Aorta (tissue), 5 donors: ENCODE measurements around the gene PTPN1. TPM values are rescaled to one million over a fixed set of nuclear protein-coding genes. Genes with fewer than 3 reads are reported as not detected.
A peak's percentile ranks its signal among the peaks of the same experiment; 100 is the strongest.

Experiments used
- ATAC-seq: fragments of 200-7000 bp; cut with Tn5 transposase; one replicate; pipeline ENCODE4 v1.9.1; 2022; ENCODE audit warnings: moderate library complexity; ENCODE audit not compliant: low FRiP score
- DNase-seq, 2 donors: peaks; one replicate each; pipeline ENCODE4 v3.0.0-alpha.2; 2020
- H3K27ac ChIP-seq, 2 donors: one replicate each; pipeline ENCODE4 v1.5.1; 2013; ENCODE audit warnings: low read length in 2 of 2, mild to moderate bottlenecking in 2 of 2, moderate library complexity in 2 of 2, control low read depth in 1 of 2, inconsistent platforms in 1 of 2, low read depth in 1 of 2
- H3K27me3 ChIP-seq, 2 donors: one replicate each; pipeline ENCODE4 v1.6.1; 2013; ENCODE audit warnings: control low read depth in 1 of 2, low read length in 1 of 2, mild to moderate bottlenecking in 1 of 2, moderate library complexity in 1 of 2; ENCODE audit not compliant: insufficient read depth in 2 of 2, control insufficient read depth in 1 of 2
- H3K36me3 ChIP-seq, 2 donors: one replicate each; pipeline ENCODE4 v1.6.1; 2013; ENCODE audit warnings: control low read depth in 1 of 2, low read length in 1 of 2, mild to moderate bottlenecking in 1 of 2; ENCODE audit not compliant: insufficient read depth in 2 of 2, control insufficient read depth in 1 of 2
- H3K4me1 ChIP-seq, 2 donors: one replicate each; pipeline ENCODE4 v1.6.1; 2013; ENCODE audit warnings: low read length in 2 of 2, control low read depth in 1 of 2, mild to moderate bottlenecking in 1 of 2, moderate library complexity in 1 of 2; ENCODE audit not compliant: insufficient read depth in 2 of 2, control insufficient read depth in 1 of 2
- H3K4me3 ChIP-seq, 2 donors: one replicate each; pipeline ENCODE4 v1.5.1; 2013; ENCODE audit warnings: low read length in 2 of 2, control low read depth in 1 of 2, mild to moderate bottlenecking in 1 of 2
- H3K9me3 ChIP-seq: one replicate; pipeline ENCODE4 v1.6.1; 2013; ENCODE audit warnings: mild to moderate bottlenecking, low read length; ENCODE audit not compliant: control insufficient read depth
- WGBS, 2 donors: extraction: QIAGEN DNeasy Blood & Tissue Kit; methylation state at CpG; one replicate each; pipeline ENCODE4 v1.1.7; 2013; 5-methylcytosine and 5-hydroxymethylcytosine counted together
- intact Hi-C, 2 donors: fragments of 100-400 bp; cut with DNase I; formaldehyde crosslinking; loops; one replicate each; pipeline versions ENCODE4 v1.14.2 to v1.15.0; 2022
- polyA plus RNA-seq, 2 donors: library from polyadenylated mRNA; stranded (reverse); fragments of 200-250 nt; gene quantifications; one replicate each; pipeline ENCODE4 v1.2.3, GENCODE V29; 2013
- total RNA-seq, 2 donors: library from RNA; stranded (reverse); fragmentation: NEBNext Ultra II Directional; extraction: Animal tissue kit (Norgen Biotek cat#: 25700); gene quantifications; one replicate each; pipeline ENCODE4 v1.2.1, GENCODE V29; 2021
- donor health status: healthy with polysubstance abuse.
- donor health status: Bipolar disorder and iron deficiency.
- donor health status: DM: no; HTN: no; CAD: no.
- donor health status: DM: no; HTN: no; CAD: no.
- donor health status: DM: yes; HTN: yes; CAD: no.

PTPN1 gene
- total and polyA plus RNA-seq, 4 donors: 17.7 to 51.6 (median 25.5) TPM

DNA sequence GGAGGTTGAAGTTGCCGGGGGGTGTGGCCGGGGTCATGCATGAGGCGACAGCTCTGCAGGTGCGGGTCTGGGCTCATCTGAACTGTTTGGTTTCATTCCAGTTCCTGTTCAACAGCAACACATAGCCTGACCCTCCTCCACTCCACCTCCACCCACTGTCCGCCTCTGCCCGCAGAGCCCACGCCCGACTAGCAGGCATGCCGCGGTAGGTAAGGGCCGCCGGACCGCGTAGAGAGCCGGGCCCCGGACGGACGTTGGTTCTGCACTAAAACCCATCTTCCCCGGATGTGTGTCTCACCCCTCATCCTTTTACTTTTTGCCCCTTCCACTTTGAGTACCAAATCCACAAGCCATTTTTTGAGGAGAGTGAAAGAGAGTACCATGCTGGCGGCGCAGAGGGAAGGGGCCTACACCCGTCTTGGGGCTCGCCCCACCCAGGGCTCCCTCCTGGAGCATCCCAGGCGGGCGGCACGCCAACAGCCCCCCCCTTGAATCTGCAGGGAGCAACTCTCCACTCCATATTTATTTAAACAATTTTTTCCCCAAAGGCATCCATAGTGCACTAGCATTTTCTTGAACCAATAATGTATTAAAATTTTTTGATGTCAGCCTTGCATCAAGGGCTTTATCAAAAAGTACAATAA, 72.5 kb downstream of the PTPN1 start:
- DNase-seq (peak; percentile 48 to 65), ATAC-seq (no peak)
- H3K27me3 ChIP-seq: no peaks in the 10 kb centered on the region
- no peak overlapping the region for H3K4me3 ChIP-seq
- no peak overlapping the region for H3K27ac ChIP-seq
- intact Hi-C loops: loop anchor here in 1 of 2 donors (5.0 kb wide), 2 partner anchors 100 to 395 kb away; no protein-coding TSS in a partner anchor
- no peaks in the 10 kb centered on the region for H3K9me3 ChIP-seq
- H3K36me3 ChIP-seq: peaks cover 5 to 10% of the 10 kb centered on the region in 2 donors
- WGBS, 2 donors: 91% methylated on average over 26 of the region's 26 CpGs
- H3K4me1 ChIP-seq: no peaks in the 10 kb centered on the region

DNA sequence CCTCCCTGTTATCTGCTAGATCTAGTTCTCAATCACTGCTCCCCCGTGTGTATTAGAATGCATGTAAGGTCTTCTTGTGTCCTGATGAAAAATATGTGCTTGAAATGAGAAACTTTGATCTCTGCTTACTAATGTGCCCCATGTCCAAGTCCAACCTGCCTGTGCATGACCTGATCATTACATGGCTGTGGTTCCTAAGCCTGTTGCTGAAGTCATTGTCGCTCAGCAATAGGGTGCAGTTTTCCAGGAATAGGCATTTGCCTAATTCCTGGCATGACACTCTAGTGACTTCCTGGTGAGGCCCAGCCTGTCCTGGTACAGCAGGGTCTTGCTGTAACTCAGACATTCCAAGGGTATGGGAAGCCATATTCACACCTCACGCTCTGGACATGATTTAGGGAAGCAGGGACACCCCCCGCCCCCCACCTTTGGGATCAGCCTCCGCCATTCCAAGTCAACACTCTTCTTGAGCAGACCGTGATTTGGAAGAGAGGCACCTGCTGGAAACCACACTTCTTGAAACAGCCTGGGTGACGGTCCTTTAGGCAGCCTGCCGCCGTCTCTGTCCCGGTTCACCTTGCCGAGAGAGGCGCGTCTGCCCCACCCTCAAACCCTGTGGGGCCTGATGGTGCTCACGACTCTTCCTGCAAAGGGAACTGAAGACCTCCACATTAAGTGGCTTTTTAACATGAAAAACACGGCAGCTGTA, 73.4 kb downstream of the PTPN1 start:
- no peak overlapping the region for H3K27ac ChIP-seq
- no peak overlapping the region for H3K4me3 ChIP-seq
- DNase-seq: peak; percentile 41 to 43
- peaks cover 5 to 10% of the 10 kb centered on the region in 2 donors for H3K36me3 ChIP-seq
- no peaks in the 10 kb centered on the region for H3K27me3 ChIP-seq
- WGBS, 2 donors: 90 to 92% methylated on average over 15 of the region's 15 CpGs
- intact Hi-C loops: loop anchor here in 1 of 2 donors (5.0 kb wide), 2 partner anchors 101 to 396 kb away; no protein-coding TSS in a partner anchor
- no peak for ATAC-seq
- H3K9me3 ChIP-seq: no peaks in the 10 kb centered on the region
- no peaks in the 10 kb centered on the region for H3K4me1 ChIP-seq

DNA sequence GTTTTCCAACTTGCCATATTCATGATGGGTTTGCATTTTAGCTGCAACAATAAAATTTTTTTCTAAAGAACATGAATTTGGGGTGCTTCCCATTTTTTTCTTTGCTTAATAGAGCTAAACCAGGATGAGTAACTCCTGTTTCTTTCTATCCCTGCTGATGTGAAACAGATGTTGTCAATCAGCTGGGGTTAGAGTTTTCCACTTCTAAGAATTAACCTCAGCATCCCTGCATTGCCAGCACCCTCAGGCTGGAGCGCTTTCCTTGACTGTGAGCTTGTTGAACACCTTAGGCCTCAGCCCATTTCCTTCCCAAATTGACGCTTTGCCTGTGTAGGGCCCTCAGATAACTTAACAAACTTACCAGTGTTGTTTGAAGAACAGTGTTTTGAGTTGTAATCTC, 74.5 kb downstream of the PTPN1 start:
- Histone ChIP-seq H3K27ac (no peak overlapping the region), H3K4me1 (no peaks in the 10 kb centered on the region), H3K27me3 (no peaks in the 10 kb centered on the region), H3K9me3 (no peaks in the 10 kb centered on the region), H3K4me3 (no peak overlapping the region), H3K36me3 (peaks cover 0 to 10% of the 10 kb centered on the region in 2 donors)
- ATAC-seq: no peak
- WGBS, 2 donors: 89 to 98% methylated on average over 2 of the region's 2 CpGs
- intact Hi-C loops: loop anchor here in 1 of 2 donors (5.0 kb wide), 2 partner anchors 102 to 397 kb away; no protein-coding TSS in a partner anchor
- peak in 1 of 2 donors; percentile 6 for DNase-seq

DNA sequence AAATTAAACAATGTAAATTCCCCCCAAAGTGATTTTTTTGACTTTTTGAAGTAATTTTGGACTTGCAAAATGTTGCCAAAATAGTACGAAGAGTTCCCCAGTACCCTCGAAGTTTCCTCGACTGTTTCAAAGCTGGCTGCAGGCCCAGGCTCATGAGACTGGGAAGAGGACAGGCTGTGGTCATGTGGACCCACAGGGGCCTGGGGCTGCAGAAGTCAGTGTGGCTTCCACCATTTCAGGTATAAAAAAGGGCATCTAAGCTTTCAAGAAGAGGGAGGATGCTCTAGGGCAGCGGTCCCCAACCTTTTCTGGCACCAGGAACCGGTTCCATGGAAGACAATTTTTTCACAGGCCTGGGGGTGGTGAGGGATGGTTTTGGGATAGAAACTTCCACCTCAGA, 75.0 kb downstream of the PTPN1 start:
- H3K4me3 ChIP-seq: no peak overlapping the region
- no peaks in the 10 kb centered on the region for H3K4me1 ChIP-seq
- DNase-seq (peak; percentile 9 to 50), ATAC-seq (no peak)
- H3K27ac ChIP-seq: no peak overlapping the region
- WGBS, 2 donors: 70% methylated on average over 5 of the region's 5 CpGs
- H3K9me3 ChIP-seq: no peaks in the 10 kb centered on the region
- intact Hi-C loops: no loop called here
- peaks cover 0 to 10% of the 10 kb centered on the region in 2 donors for H3K36me3 ChIP-seq
- no peaks in the 10 kb centered on the region for H3K27me3 ChIP-seq

DNA sequence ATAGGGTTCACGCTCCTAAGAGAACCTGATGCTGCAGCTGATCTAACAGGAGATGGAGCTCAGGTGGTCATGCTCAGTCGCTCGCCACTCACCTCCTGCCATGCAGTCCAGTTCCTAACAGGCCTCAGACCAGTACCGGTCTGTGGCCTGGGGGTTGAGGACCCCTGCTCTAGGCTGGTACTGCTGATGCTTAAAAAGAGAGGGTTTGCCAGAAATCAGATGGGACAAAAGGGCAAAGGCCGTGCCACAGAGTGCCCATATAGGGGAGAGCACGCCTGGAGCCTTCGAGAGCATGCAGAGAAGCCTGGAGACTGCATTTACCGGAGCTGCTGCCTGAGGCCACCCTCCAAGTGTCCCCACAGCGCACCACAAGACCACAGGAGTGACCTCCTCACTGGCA, 75.5 kb downstream of the PTPN1 start:
- intact Hi-C loops: no loop called here
- peak; percentile 24 to 56 for DNase-seq
- WGBS, 2 donors: 89 to 91% methylated on average over 9 of the region's 9 CpGs
- no peaks in the 10 kb centered on the region for H3K9me3 ChIP-seq
- ATAC-seq: no peak
- no peak overlapping the region for H3K4me3 ChIP-seq
- no peaks in the 10 kb centered on the region for H3K27me3 ChIP-seq
- H3K4me1 ChIP-seq: no peaks in the 10 kb centered on the region
- no peak overlapping the region for H3K27ac ChIP-seq
- H3K36me3 ChIP-seq: peaks cover 0 to 10% of the 10 kb centered on the region in 2 donors

DNA sequence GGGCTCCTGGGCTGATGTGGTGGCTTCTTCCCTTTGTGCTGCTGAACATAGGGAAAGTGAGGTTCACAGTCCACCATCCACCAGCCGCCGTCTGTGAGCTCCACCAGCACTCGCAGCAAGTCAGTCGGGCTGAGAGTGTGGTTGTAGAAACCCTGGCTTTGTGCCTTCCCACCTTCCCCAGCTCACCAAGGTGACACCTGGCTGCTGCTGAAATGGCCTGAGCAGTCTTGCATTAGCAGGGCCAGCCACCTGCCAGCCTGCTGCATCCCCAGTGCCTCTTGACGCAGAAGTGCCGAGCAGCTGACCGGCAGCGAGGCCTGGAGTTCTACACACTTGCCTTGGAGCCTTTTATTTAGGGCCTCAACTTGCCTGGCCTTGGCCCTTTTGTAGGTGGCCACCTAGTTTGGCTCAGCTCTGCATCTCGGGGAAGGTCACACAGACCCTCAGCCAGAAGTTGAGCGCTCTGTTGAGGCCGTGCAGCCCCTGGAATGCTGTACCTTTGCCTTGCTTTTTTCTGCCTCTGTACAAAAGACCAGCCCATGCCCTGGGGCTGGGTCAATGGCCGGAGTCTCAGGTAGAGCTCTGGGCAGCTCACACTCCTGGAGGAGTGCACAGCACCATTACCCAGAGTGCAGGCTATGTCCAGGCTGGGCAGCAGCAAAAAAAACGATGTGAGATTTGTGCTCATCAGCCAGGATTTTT, 76.5 kb downstream of the PTPN1 start:
- H3K27ac ChIP-seq: no peak overlapping the region
- H3K36me3 ChIP-seq: peaks cover 0 to 7% of the 10 kb centered on the region in 2 donors
- DNase-seq (peak; percentile 30 to 69), ATAC-seq (no peak)
- H3K4me3 ChIP-seq: no peak overlapping the region
- WGBS, 2 donors: 89% methylated on average over 13 of the region's 13 CpGs
- H3K4me1 ChIP-seq: no peaks in the 10 kb centered on the region
- no peaks in the 10 kb centered on the region for H3K9me3 ChIP-seq
- H3K27me3 ChIP-seq: no peaks in the 10 kb centered on the region
- intact Hi-C loops: no loop called here

DNA sequence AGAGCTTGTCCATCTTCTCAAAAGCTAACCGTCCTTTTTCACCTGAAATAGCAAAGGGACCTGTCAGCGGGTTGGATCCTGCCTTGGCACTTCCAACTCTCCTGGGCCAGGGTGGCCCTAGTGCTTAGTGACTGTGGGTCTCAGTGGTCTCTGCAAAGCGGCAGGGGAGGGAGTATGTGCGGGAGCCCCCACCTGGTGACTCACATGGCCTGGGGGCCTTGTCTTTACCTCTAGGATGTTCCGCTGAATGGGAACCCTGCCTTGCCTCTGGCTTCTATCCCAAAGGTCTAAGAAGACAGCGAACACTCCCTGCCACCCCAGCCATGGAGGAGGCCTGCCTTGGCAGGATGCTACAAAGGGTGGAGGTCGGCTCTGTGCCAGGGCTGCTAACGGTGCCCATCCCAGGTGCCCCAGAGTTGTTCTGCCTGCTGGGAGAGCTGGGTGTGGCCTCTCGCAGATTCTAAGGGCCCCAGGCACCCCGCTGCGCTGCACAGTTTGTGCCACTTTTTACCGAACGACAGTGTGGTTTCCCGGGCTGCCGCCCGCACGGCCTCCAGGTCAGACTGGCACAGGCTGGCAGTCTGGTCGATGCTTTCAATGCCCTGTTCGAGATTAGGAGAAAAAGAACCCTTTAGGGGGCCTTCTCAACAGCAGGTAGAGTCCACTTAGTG, 77.2 kb downstream of the PTPN1 start:
- WGBS, 2 donors: 91 to 92% methylated on average over 19 of the region's 19 CpGs
- DNase-seq: peak; percentile 46 to 55
- Histone ChIP-seq H3K4me1 (no peaks in the 10 kb centered on the region), H3K9me3 (no peaks in the 10 kb centered on the region), H3K27me3 (no peaks in the 10 kb centered on the region), H3K27ac (no peak overlapping the region), H3K4me3 (no peak overlapping the region), H3K36me3 (peaks cover 0 to 7% of the 10 kb centered on the region in 2 donors)
- peak; percentile 16 for ATAC-seq
- intact Hi-C loops: no loop called here

DNA sequence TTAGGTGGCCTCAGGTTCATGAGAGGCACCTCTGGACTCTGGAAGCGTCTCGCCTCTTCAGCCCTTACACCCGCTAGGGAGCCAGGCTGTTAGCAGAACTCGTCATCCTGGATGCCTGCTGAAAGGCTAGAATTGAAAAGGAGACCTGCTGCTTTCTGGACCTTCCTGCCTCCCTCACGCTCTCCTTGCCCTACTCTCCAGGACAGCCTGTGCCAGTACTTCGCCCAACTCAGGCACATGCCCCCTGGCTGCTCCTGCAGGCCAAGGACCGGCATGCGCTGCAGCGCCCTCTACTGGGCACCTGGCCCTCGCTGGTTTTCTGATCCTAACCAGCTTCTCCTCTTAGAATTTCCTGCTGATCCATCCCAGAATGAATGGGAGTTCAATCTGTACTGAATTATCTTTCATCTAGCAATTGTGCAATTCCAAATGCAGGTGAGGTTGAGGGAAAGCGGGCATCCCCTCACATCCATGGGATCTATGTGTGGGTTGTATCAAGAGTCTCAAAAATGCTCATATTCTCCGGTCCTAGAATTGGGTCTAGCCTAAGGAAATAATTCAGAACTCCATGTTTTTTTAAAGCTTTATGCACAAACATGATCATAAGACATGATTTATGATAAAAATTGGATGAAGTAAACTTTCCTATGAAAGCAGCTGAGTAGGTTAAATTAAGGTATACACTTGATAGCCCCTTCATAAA, 78.0 kb downstream of the PTPN1 start:
- intact Hi-C loops: no loop called here
- no peaks in the 10 kb centered on the region for H3K9me3 ChIP-seq

More for the DNA sequence above, 78.0 kb downstream of the PTPN1 start:
- no peaks in the 10 kb centered on the region for H3K27me3 ChIP-seq
- no peak for ATAC-seq
- no peaks in the 10 kb centered on the region for H3K4me1 ChIP-seq
- H3K27ac ChIP-seq: no peak overlapping the region
- H3K4me3 ChIP-seq: no peak overlapping the region
- DNase-seq: peak; percentile 80 to 92
- WGBS, 2 donors: 66% methylated on average over 12 of the region's 12 CpGs
- peaks cover 0 to 7% of the 10 kb centered on the region in 2 donors for H3K36me3 ChIP-seq
